H1 (cell line): ENCODE data around the gene ACBD6. TPM values are rescaled to one million over a fixed set of nuclear protein-coding genes. Genes with fewer than 3 reads are reported as not detected.

Experiments used
- ATF3 ChIP-seq: IDR thresholded peaks from 2 replicates; pipeline ENCODE4 v1.6.1; 2011; ENCODE audit warnings: low read depth, mild to moderate bottlenecking, low read length; ENCODE audit not compliant: insufficient read depth
- BACH1 ChIP-seq: IDR thresholded peaks from 2 replicates; pipeline ENCODE4 v1.6.1; 2012; ENCODE audit warnings: low read length, improper control_type of control experiment
- EGR1 ChIP-seq: IDR thresholded peaks from 2 replicates; pipeline ENCODE4 v1.6.1; 2011; ENCODE audit warnings: low read depth, low read length, borderline replicate concordance
- FOSL1 ChIP-seq: IDR thresholded peaks from 2 replicates; pipeline ENCODE4 v1.6.1; 2011; ENCODE audit warnings: mild to moderate bottlenecking, low read depth, low read length, moderate library complexity; ENCODE audit not compliant: insufficient read depth
- GABPA ChIP-seq: IDR thresholded peaks from 2 replicates; pipeline ENCODE4 v1.6.1; 2011; ENCODE audit warnings: mild to moderate bottlenecking, low read length, moderate library complexity, borderline replicate concordance; ENCODE audit not compliant: insufficient read depth
- KDM4A ChIP-seq: IDR thresholded peaks from one replicate; pipeline ENCODE4 v1.7.1; 2012; ENCODE audit warnings: low read depth, mild to moderate bottlenecking, moderate library complexity, low read length, inconsistent platforms; ENCODE audit not compliant: severe bottlenecking
- KDM5A ChIP-seq: fragments of 200-600 bp; IDR thresholded peaks from 2 replicates; pipeline ENCODE4 v1.7.1; 2012; ENCODE audit warnings: mild to moderate bottlenecking, low read length, inconsistent platforms, mixed read lengths
- MAX ChIP-seq: IDR thresholded peaks from 2 replicates; pipeline ENCODE4 v1.6.1; 2012; ENCODE audit warnings: inconsistent platforms
- RNF2 ChIP-seq: fragments of 200-900, 300-1000 bp; sonication (generic); IDR thresholded peaks from 2 replicates; pipeline ENCODE4 v1.7.1; 2016; ENCODE audit warnings: borderline replicate concordance, low read depth, mild to moderate bottlenecking, antibody characterized with exemption, low read length; ENCODE audit not compliant: poor library complexity, severe bottlenecking; ENCODE audit errors: missing control alignments
- SAP30 ChIP-seq: fragments of 300-600 bp; sonication (generic); IDR thresholded peaks from 2 replicates; pipeline ENCODE4 v1.7.1; 2012; ENCODE audit warnings: low read length, moderate library complexity, mild to moderate bottlenecking, inconsistent platforms; ENCODE audit not compliant: insufficient read depth, insufficient replicate concordance
- SP4 ChIP-seq: IDR thresholded peaks from 2 replicates; pipeline ENCODE4 v1.6.1; 2012; ENCODE audit warnings: low read length, inconsistent platforms
- polyA plus RNA-seq, 7 experiments: library from polyadenylated mRNA; depleted of rRNA in 3 of 7; stranded (reverse) in 5 of 7; unstranded in 2 of 7; fragments of >200 nt in 5 of 7; fragments of 200-250 nt in 2 of 7; gene quantifications; 1 replicate in 5 of 7; 2 replicates in 1 of 7; 4 replicates in 1 of 7; pipeline versions ENCODE4 v1.2.1 to v1.2.3, GENCODE V29; 2011 to 2013; ENCODE audit warnings: missing spikeins in 2 of 7, mixed read lengths in 2 of 7
- total RNA-seq: library from RNA; stranded (reverse); fragmentation: NEBNext Ultra II Directional; extraction: Animal tissue kit (Norgen Biotek cat#: 25700); gene quantifications from 2 replicates; pipeline ENCODE4 v1.2.1, GENCODE V29; 2021

Gene ACBD6
- total and polyA plus RNA-seq, 2 of the 8 experiments (the other 6 are each of a cell fraction or from before 2014, with no cell fraction given) = 52.0 to 67.7 TPM

- TF ChIP-seq BACH1 = no peak
- no peak for TF ChIP-seq RNF2
- no peak for TF ChIP-seq EGR1
- TF ChIP-seq KDM5A = no peak
- no peak for TF ChIP-seq SAP30
- no peak for TF ChIP-seq KDM4A
- TF ChIP-seq ATF3 = no peak
- no peak for TF ChIP-seq MAX
- no peak for TF ChIP-seq GABPA
- TF ChIP-seq FOSL1 = no peak
- TF ChIP-seq SP4 = no peak
Observed at GRCh38 chr1:180270530-180271271, 231.7 kb downstream of the ACBD6 start (continued).
